Erythroblast (primary cell): ENCODE data around the gene DTD1.

Experiments
- GATA1 ChIP-seq: IDR thresholded peaks from 2 replicates; pipeline ENCODE4 v1.6.1; 2011; ENCODE audit warnings: low read depth, mild to moderate bottlenecking, control low read depth, low read length, moderate library complexity
- POLR2A ChIP-seq: IDR thresholded peaks from 2 replicates; pipeline ENCODE4 v1.6.1; 2011; ENCODE audit warnings: mild to moderate bottlenecking, low read length

DNA sequence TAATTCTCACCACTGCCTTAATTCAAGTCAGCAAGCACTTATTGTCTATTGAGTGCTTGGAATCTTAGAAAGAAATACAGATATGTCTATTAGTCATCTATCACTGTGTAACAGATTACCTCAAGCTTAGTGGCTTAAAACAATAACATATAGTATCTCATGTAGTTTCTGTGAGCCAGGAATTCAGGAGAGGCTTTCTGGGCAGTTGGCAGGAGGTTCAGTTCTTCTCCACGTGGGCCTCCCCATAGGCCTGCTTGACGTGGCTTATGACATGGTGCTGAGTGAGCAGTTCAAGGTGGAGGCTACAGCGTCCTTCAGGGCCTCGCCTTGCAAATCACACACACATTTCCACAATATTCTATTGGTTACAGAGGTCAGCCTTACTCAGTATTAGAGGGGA is 69.7 kb downstream of the DTD1 start:
- TF ChIP-seq POLR2A (no peak), GATA1 (no peak)
